Measurements from ENCODE around the gene GNB1L.

Gene GNB1L

GRCh38 chr22:19788661-19789225 lies 65.9 kb downstream of the GNB1L start:
- no peak for TF ChIP-seq CTCF (IDR thresholded peaks at IDR 0.05; ENCODE audit: low read depth, low read length)
- H3K4me3 ChIP-seq (ENCODE audit: low read depth, low read length): no peak overlapping the region
- in situ Hi-C loops (cut with HindIII; ENCODE audit: low sequenced_read_pairs): no loop called here
- DNase-seq (ENCODE audit: low read depth, low spot score): no peak

GRCh38 chr22:19787849-19788141 lies 66.9 kb downstream of the GNB1L start:
- in situ Hi-C loops (cut with HindIII; ENCODE audit: low sequenced_read_pairs): no loop called here
- DNase-seq (ENCODE audit: low read depth, low spot score): no peak
- no peak overlapping the region for H3K4me3 ChIP-seq (ENCODE audit: low read depth, low read length)
- TF ChIP-seq CTCF (IDR thresholded peaks at IDR 0.05; ENCODE audit: low read depth, low read length): no peak

GRCh38 chr22:19786959-19787848 lies 67.5 kb downstream of the GNB1L start:
- in situ Hi-C loops (cut with HindIII; ENCODE audit: low sequenced_read_pairs): no loop called here
- no peak for TF ChIP-seq CTCF (IDR thresholded peaks at IDR 0.05; ENCODE audit: low read depth, low read length)
- no peak overlapping the region for H3K4me3 ChIP-seq (ENCODE audit: low read depth, low read length)
- no peak for DNase-seq (ENCODE audit: low read depth, low spot score)

- in situ Hi-C loops (cut with HindIII; ENCODE audit: low sequenced_read_pairs): no loop called here
- no peak overlapping the region for H3K4me3 ChIP-seq (ENCODE audit: low read depth, low read length)
- no peak for DNase-seq (ENCODE audit: low read depth, low spot score)
- TF ChIP-seq CTCF (IDR thresholded peaks at IDR 0.05; ENCODE audit: low read depth, low read length): no peak
These were observed 68.4 kb downstream of the GNB1L start for GRCh38 chr22:19786264-19786585.

GRCh38 chr22:19785461-19786263 lies 69.0 kb downstream of the GNB1L start:
- no peak for TF ChIP-seq CTCF (IDR thresholded peaks at IDR 0.05; ENCODE audit: low read depth, low read length)
- no peak for DNase-seq (ENCODE audit: low read depth, low spot score)
- H3K4me3 ChIP-seq (ENCODE audit: low read depth, low read length): no peak overlapping the region
- in situ Hi-C loops (cut with HindIII; ENCODE audit: low sequenced_read_pairs): no loop called here

- in situ Hi-C loops (cut with HindIII; ENCODE audit: low sequenced_read_pairs): no loop called here
These were observed 70.1 kb downstream of the GNB1L start for GRCh38 chr22:19784384-19785175.

More at GRCh38 chr22:19784384-19785175, 70.1 kb downstream of the GNB1L start:
- no peak overlapping the region for H3K4me3 ChIP-seq (ENCODE audit: low read depth, low read length)
- DNase-seq (ENCODE audit: low read depth, low spot score): no peak
- no peak for TF ChIP-seq CTCF (IDR thresholded peaks at IDR 0.05; ENCODE audit: low read depth, low read length)

All from astrocyte of the spinal cord (primary cell).